GM10266 (cell line): ENCODE results near the gene RAI1.

Experiments used
- DNase-seq: peaks from one replicate; pipeline ENCODE4 v3.0.0; 2012; ENCODE audit errors: extremely low spot score
- CTCF ChIP-seq: IDR thresholded peaks from 2 replicates; pipeline ENCODE4 v1.5.1; 2012; ENCODE audit warnings: mild to moderate bottlenecking, low read depth; ENCODE audit not compliant: control insufficient read depth, insufficient read depth; ENCODE audit errors: missing control alignments

RAI1 gene

GRCh38 chr17:17760350-17760749 is 79.1 kb downstream of the RAI1 start:
- no peak for TF ChIP-seq CTCF
- DNase-seq = no peak

- no peak for TF ChIP-seq CTCF
- DNase-seq = no peak
Measured at GRCh38 chr17:17760872-17761550, 79.8 kb downstream of the RAI1 start.

GRCh38 chr17:17761894-17762743 is 80.9 kb downstream of the RAI1 start:
- no peak for TF ChIP-seq CTCF
- no peak for DNase-seq

GRCh38 chr17:17762744-17763105 is 81.5 kb downstream of the RAI1 start:
- TF ChIP-seq CTCF = no peak
- DNase-seq = no peak

GRCh38 chr17:17763136-17763535 is 81.9 kb downstream of the RAI1 start:
- no peak for DNase-seq
- no peak for TF ChIP-seq CTCF

GRCh38 chr17:17763734-17764133 is 82.5 kb downstream of the RAI1 start:
- DNase-seq = no peak
- TF ChIP-seq CTCF = no peak
